GM12892 (cell line): ENCODE results near the gene GPC5.

Source experiments
- POLR2A ChIP-seq: IDR thresholded peaks from 2 replicates; pipeline ENCODE4 v1.6.1; 2011; ENCODE audit warnings: low read depth, low read length, control low read depth
- POLR2AphosphoS5 ChIP-seq: IDR thresholded peaks from 2 replicates; pipeline ENCODE4 v1.6.1; 2011; ENCODE audit warnings: low read depth, low read length, control low read depth
- TAF1 ChIP-seq: IDR thresholded peaks from 2 replicates; pipeline ENCODE4 v1.6.1; 2011; ENCODE audit warnings: low read depth, mild to moderate bottlenecking, control low read depth, low read length, borderline replicate concordance

GRCh38 chr13:91904597-91904996 lies 506.2 kb downstream of the GPC5 start:
- TF ChIP-seq POLR2A (no peak), TAF1 (no peak), POLR2AphosphoS5 (no peak)
